GM23338 (cell line): ENCODE data around the gene AGBL4. TPM values are rescaled to one million over a fixed set of nuclear protein-coding genes. Genes with fewer than 3 reads are reported as not detected.

ENCODE experiments used
- ATAC-seq: fragments of 200-7000 bp; cut with Tn5 transposase; 3 replicates; pipeline ENCODE4 v1.9.1; 2020
- DNase-seq: peaks from one replicate; pipeline ENCODE4 v3.0.0-alpha.2; 2015; ENCODE audit warnings: low spot score
- H2AFZ ChIP-seq: fragments of 200-600 bp; sonication (generic); 2 replicates; pipeline ENCODE4 v1.8.0; 2016; ENCODE audit warnings: antibody characterized with exemption, mild to moderate bottlenecking, moderate library complexity
- H3F3A ChIP-seq: fragments of 200-600 bp; sonication (generic); replicated peaks from 2 replicates; pipeline ENCODE4 v1.8.0; 2017; ENCODE audit warnings: antibody characterized with exemption, mixed run types, low read depth
- H3K27ac ChIP-seq: fragments of 200-600 bp; sonication (generic); 2 replicates; pipeline ENCODE4 v1.6.1; 2016; ENCODE audit warnings: low read depth
- H3K27me3 ChIP-seq: fragments of 200-600 bp; sonication (generic); 2 replicates; pipeline ENCODE4 v1.8.0; 2016; ENCODE audit warnings: mild to moderate bottlenecking, mixed run types, moderate library complexity; ENCODE audit not compliant: insufficient read depth
- H3K36me3 ChIP-seq: fragments of 200-600 bp; sonication (generic); 2 replicates; pipeline ENCODE4 v1.8.0; 2016; ENCODE audit warnings: mild to moderate bottlenecking; ENCODE audit not compliant: insufficient read depth
- H3K4me1 ChIP-seq: fragments of 200-600 bp; sonication (generic); 2 replicates; pipeline ENCODE4 v1.8.0; 2016; ENCODE audit warnings: mild to moderate bottlenecking, moderate library complexity; ENCODE audit not compliant: insufficient read depth
- H3K4me2 ChIP-seq: fragments of 200-600 bp; sonication (generic); 2 replicates; pipeline ENCODE4 v1.7.1; 2017; ENCODE audit warnings: mixed run types
- H3K4me3 ChIP-seq: fragments of 200-600 bp; sonication (generic); 2 replicates; pipeline ENCODE4 v1.6.1; 2016; ENCODE audit warnings: mixed run types
- H3K79me2 ChIP-seq: fragments of 200-600 bp; sonication (generic); replicated peaks from 2 replicates; pipeline ENCODE4 v1.8.0; 2017; ENCODE audit warnings: mild to moderate bottlenecking; ENCODE audit not compliant: insufficient read depth
- H3K9me2 ChIP-seq: fragments of 200-600 bp; sonication (generic); 2 replicates; pipeline ENCODE4 v1.8.0; 2017; ENCODE audit not compliant: insufficient read depth
- H4K20me1 ChIP-seq: fragments of 200-600 bp; sonication (generic); replicated peaks from 2 replicates; pipeline ENCODE4 v1.8.0; 2017; ENCODE audit warnings: mild to moderate bottlenecking; ENCODE audit not compliant: insufficient read depth
- H3K27ac Mint-ChIP-seq: 2 replicates; pipeline ENCODE4 v1.8.0; 2020; ENCODE audit warnings: inconsistent platforms, mild to moderate bottlenecking, moderate library complexity, mixed read lengths
- H3K27me3 Mint-ChIP-seq: 3 replicates; pipeline ENCODE4 v1.8.0; 2022; ENCODE audit warnings: low read depth, mild to moderate bottlenecking, moderate library complexity, mixed read lengths, inconsistent platforms; ENCODE audit not compliant: insufficient read depth, poor library complexity
- H3K36me3 Mint-ChIP-seq: 3 replicates; pipeline ENCODE4 v1.8.0; 2021; ENCODE audit warnings: low read depth, mild to moderate bottlenecking, inconsistent platforms, moderate library complexity, mixed read lengths
- H3K4me1 Mint-ChIP-seq: 3 replicates; pipeline ENCODE4 v1.8.0; 2020; ENCODE audit warnings: mild to moderate bottlenecking, inconsistent platforms, mixed read lengths
- H3K4me3 Mint-ChIP-seq: 3 replicates; pipeline ENCODE4 v1.8.0; 2021; ENCODE audit warnings: moderate library complexity, mild to moderate bottlenecking, inconsistent platforms, mixed read lengths
- H3K9me3 Mint-ChIP-seq: 3 replicates; pipeline ENCODE4 v1.8.0; 2020; ENCODE audit warnings: moderate library complexity, mild to moderate bottlenecking, inconsistent platforms, mixed read lengths
- CTCF ChIP-seq, 2 experiments: fragments of 200-600 bp in 1 of 2; sonication (generic) in 1 of 2; conservative IDR thresholded peaks; 2 replicates each; pipeline versions ENCODE4 v1.5.1 to v1.6.1; 2016 to 2017; ENCODE audit warnings: antibody characterized with exemption in 2 of 2, low read depth in 2 of 2, mild to moderate bottlenecking in 2 of 2, moderate library complexity in 1 of 2
- EZH2phosphoT487 ChIP-seq: fragments of 200-600 bp; sonication (generic); IDR thresholded peaks from one replicate; pipeline ENCODE4 v1.8.1; 2018; ENCODE audit warnings: antibody characterized with exemption; ENCODE audit not compliant: unreplicated experiment
- NANOG ChIP-seq: IDR thresholded peaks from 2 replicates; pipeline ENCODE4 v1.6.1; 2016; ENCODE audit warnings: antibody characterized with exemption, borderline replicate concordance
- POLR2AphosphoS5 ChIP-seq: IDR thresholded peaks from 2 replicates; pipeline ENCODE4 v1.6.1; 2016; ENCODE audit warnings: antibody characterized with exemption, low read depth
- STAT1 ChIP-seq: IDR thresholded peaks from one replicate; pipeline ENCODE4 v1.6.1; 2016; ENCODE audit warnings: antibody characterized with exemption; ENCODE audit not compliant: unreplicated experiment
- ZNF462 ChIP-seq: fragments of 250-450 bp; sonication (Bioruptor Pico); IDR thresholded peaks from 2 replicates; pipeline ENCODE4 v1.5.0; 2020; ENCODE audit warnings: mild to moderate bottlenecking, moderate library complexity
- polyA plus RNA-seq: library from polyadenylated mRNA; unstranded; fragments of >200 nt; fragmentation: Nextera tagmentation; extraction: Ambion mirVana; gene quantifications from 2 replicates; pipeline ENCODE4 v1.2.1, GENCODE V29; 2016
- total RNA-seq: library from RNA; depleted of rRNA; stranded (reverse); fragments of >200 nt; shearing (Covaris generic); gene quantifications from 2 replicates; pipeline ENCODE4 v1.2.3, GENCODE V29; 2014

AGBL4 gene
- total and polyA plus RNA-seq, 2 experiments from 2014 or later = 0.91 to 1.5 TPM

- Histone ChIP-seq H3K4me2 (no peak overlapping the region), H3K27me3 (no peaks in the 10 kb centered on the region), H3K4me3 (no peak overlapping the region), H3F3A (no peaks in the 10 kb centered on the region), H3K4me1 (no peaks in the 10 kb centered on the region; the same call in none of the 2 replicates), H3K27ac (no peak overlapping the region), H2AFZ (no peak overlapping the region), H4K20me1 (no peaks in the 10 kb centered on the region), H3K79me2 (no peaks in the 10 kb centered on the region), H3K36me3 (no peaks in the 10 kb centered on the region), H3K9me2 (peaks cover 5% of the 10 kb centered on the region; the same call in 1 of the 2 replicates)
- ATAC-seq = no peak
- peaks cover 1% of the 10 kb centered on the region for H3K27me3 Mint-ChIP-seq
- no peak overlapping the region for H3K4me3 Mint-ChIP-seq
- no peak overlapping the region for H3K27ac Mint-ChIP-seq
- H3K4me1 Mint-ChIP-seq = peaks cover 12% of the 10 kb centered on the region
- no peaks in the 10 kb centered on the region for H3K9me3 Mint-ChIP-seq
- no peak for DNase-seq
- no peaks in the 10 kb centered on the region for H3K36me3 Mint-ChIP-seq
- TF ChIP-seq ZNF462 (CRISPR knock-in tag) (no peak), POLR2AphosphoS5 (no peak), EZH2phosphoT487 (no peak)
Observed at GRCh38 chr1:48640836-48641492, 1382.8 kb downstream of the AGBL4 start.

- Histone ChIP-seq H3K9me2 (no peaks in the 10 kb centered on the region), H3K36me3 (no peaks in the 10 kb centered on the region), H3K4me1 (no peaks in the 10 kb centered on the region), H3K4me2 (no peak overlapping the region), H4K20me1 (no peaks in the 10 kb centered on the region), H3K27me3 (no peaks in the 10 kb centered on the region), H3K27ac (no peak overlapping the region), H3K4me3 (no peak overlapping the region), H3F3A (no peaks in the 10 kb centered on the region), H3K79me2 (no peaks in the 10 kb centered on the region), H2AFZ (no peak overlapping the region)
- ATAC-seq = no peak
- no peak for DNase-seq
- Mint-ChIP-seq H3K9me3 (no peaks in the 10 kb centered on the region), H3K27me3 (no peaks in the 10 kb centered on the region), H3K27ac (no peak overlapping the region), H3K36me3 (no peaks in the 10 kb centered on the region), H3K4me1 (no peaks in the 10 kb centered on the region; the same call in 2 of the 3 replicates), H3K4me3 (no peak overlapping the region)
- TF ChIP-seq NANOG (no peak), EZH2phosphoT487 (no peak), STAT1 (no peak), POLR2AphosphoS5 (no peak), CTCF (conservative IDR thresholded peaks at IDR 0.05; ENCODE audit: low read depth in 2 of 2) (no peak)
Observed at GRCh38 chr1:48629867-48630266, 1393.9 kb downstream of the AGBL4 start.
